ENCODE results near the gene C3AR1. TPM values are rescaled to one million over a fixed set of nuclear protein-coding genes. Genes with fewer than 3 reads are reported as not detected.
"Not testable (repeated sequence)": the region's sequence is repeated elsewhere in the genome, so short reads cannot be mapped to it uniquely, and the experiment has no call there.

C3AR1 gene
- total RNA-seq: 10 to 100 TPM; 21.2 to 25.5 TPM

DNA sequence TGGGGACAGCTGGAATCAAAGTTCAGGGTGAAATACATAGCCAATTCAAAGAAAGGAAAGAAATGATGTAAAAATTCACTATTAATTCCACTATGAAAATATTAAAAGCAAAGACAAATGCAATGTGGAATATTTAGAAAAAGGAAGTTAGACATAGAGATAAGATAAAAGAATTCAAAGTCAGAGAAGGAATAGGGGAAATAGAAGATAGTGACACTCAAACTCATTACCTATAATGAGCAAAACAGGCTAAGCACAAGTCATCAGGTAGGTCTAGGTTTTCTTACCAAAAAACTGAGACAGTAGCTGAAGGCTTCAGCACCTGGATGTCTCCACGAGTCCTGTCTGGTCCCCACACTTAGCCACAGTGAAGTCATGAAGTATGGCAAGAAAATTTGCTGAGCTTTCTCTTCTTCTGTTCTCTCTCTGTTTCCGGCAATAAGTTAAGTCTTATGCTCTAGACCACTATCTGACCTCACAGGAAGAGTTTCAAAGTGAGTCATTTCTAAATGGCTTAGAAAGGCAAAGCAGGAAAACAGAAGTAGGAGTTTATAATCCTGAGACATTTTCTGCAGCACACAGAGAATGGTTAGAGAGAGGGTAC is at the start of gene C3AR1:
Gene C3AR1 (minus strand): TSS at position 369 of the 604 bp plus-strand sequence. CDS start 6,174 bp downstream, outside the sequence.
- Histone ChIP-seq H3K27ac (peak within 1 kb of the TSS in 1 of 2 donors; percentile 34), H3K4me3 (peak within 1 kb of the TSS; percentile 28), H3K9me3 (no peaks in the 10 kb centered on the region), H3K36me3 (no peaks in the 10 kb centered on the region), H3K4me1 (ENCODE audit: control insufficient read depth in 1 of 2, low read depth in 2 of 2) (no peaks in the 10 kb centered on the region), H3K27me3 (replicated peaks; ENCODE audit: insufficient read depth) (no peaks in the 10 kb centered on the region)
- peak; percentile 32 for ATAC-seq (ENCODE audit: insufficient number of reproducible peaks, low FRiP score, low read depth)
- TF ChIP-seq, protein P1, sequence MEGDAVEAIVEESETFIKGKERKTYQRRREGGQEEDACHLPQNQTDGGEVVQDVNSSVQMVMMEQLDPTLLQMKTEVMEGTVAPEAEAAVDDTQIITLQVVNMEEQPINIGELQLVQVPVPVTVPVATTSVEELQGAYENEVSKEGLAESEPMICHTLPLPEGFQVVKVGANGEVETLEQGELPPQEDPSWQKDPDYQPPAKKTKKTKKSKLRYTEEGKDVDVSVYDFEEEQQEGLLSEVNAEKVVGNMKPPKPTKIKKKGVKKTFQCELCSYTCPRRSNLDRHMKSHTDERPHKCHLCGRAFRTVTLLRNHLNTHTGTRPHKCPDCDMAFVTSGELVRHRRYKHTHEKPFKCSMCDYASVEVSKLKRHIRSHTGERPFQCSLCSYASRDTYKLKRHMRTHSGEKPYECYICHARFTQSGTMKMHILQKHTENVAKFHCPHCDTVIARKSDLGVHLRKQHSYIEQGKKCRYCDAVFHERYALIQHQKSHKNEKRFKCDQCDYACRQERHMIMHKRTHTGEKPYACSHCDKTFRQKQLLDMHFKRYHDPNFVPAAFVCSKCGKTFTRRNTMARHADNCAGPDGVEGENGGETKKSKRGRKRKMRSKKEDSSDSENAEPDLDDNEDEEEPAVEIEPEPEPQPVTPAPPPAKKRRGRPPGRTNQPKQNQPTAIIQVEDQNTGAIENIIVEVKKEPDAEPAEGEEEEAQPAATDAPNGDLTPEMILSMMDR (IDR thresholded peaks at IDR 0.05): no peak
- DNase-seq (ENCODE audit: low spot score): no peak

DNA sequence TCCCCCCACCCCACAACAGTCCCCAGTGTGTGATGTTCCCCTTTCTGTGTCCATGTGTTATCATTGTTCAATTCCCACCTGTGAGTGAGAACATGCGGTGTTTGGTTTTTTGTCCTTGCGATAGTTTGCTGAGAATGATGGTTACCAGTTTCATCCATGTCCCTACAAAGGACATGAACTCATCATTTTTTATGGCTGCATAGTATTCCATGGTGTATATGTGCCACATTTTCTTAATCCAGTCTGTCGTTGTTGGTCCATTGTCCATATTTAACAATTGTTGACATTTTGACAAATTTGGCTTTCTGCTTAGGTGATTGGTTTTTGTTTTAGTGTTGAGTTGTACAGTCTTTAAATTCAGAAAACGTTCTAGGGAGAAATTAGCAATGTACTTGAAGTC is 47.0 kb upstream of the C3AR1 start:
- DNase-seq (ENCODE audit: low spot score); H3K36me3 ChIP-seq; H3K27me3 ChIP-seq (replicated peaks; ENCODE audit: insufficient read depth); H3K4me3 ChIP-seq; H3K27ac ChIP-seq; ATAC-seq (ENCODE audit: insufficient number of reproducible peaks, low FRiP score, low read depth); H3K4me1 ChIP-seq (ENCODE audit: control insufficient read depth in 1 of 2, low read depth in 2 of 2); H3K9me3 ChIP-seq: not testable (repeated sequence)

DNA sequence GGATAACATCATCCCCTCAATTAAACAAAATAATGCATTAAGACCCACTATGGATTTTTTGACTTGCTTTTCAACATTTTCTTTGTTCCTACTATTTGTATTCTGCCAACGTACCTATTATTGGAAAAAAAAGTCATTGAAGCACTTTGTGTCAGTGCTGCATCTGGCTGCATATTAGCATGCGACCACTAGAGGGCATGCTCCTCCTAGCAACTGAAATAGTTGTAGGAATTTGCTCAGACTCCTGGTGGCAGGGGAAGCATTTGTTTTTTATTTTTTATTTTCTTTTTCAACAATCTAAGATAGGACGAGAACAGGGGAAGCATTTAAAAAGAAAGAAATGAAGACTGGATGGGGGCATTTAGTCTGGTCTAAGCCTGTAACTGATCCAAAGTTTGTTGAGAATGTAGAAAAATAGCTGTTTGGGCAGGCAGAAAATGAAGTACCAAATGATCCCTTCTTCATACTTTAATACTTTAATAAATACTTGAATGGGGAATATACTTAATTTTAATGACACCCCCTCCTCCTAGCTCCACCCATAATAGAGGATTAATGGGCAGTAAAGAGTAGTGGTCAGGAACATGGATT is 42.7 kb upstream of the C3AR1 start:
- H3K9me3 ChIP-seq: no peaks in the 10 kb centered on the region
- H3K27me3 ChIP-seq (replicated peaks; ENCODE audit: insufficient read depth): no peaks in the 10 kb centered on the region
- H3K4me1 ChIP-seq (ENCODE audit: control insufficient read depth in 1 of 2, low read depth in 2 of 2): no peaks in the 10 kb centered on the region
- no peak overlapping the region for H3K27ac ChIP-seq
- DNase-seq (ENCODE audit: low spot score) (peak; percentile 39), ATAC-seq (ENCODE audit: insufficient number of reproducible peaks, low FRiP score, low read depth) (no peak)
- H3K36me3 ChIP-seq: no peaks in the 10 kb centered on the region
- no peak overlapping the region for H3K4me3 ChIP-seq
- TF ChIP-seq, protein P1 (IDR thresholded peaks at IDR 0.05): peak; percentile 96

DNA sequence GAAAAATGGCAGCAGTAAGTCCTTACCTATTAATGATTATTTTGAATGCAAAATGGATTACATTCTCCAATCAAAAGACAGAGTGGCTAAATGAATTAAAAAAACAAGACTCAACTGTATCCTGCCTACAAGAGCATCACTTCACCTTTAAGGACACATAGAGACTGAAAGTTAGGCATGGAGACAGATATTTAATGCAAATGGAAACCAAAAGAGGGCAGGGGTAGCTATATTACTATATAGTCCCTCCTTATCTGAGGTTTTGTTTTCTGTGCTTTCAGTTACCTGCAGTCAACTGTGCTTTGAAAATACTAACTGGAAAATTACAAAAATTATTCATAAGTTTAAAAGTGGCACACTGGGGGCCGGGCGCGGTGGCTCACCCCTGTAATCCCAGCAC is 33.1 kb upstream of the C3AR1 start:
- TF ChIP-seq, protein P1 (IDR thresholded peaks at IDR 0.05): no peak
- no peak overlapping the region for H3K27ac ChIP-seq
- no peaks in the 10 kb centered on the region for H3K27me3 ChIP-seq (replicated peaks; ENCODE audit: insufficient read depth)
- no peak for ATAC-seq (ENCODE audit: insufficient number of reproducible peaks, low FRiP score, low read depth)
- H3K36me3 ChIP-seq: peaks cover 28% of the 10 kb centered on the region
- H3K9me3 ChIP-seq: no peaks in the 10 kb centered on the region
- no peak for DNase-seq (ENCODE audit: low spot score)
- no peak overlapping the region for H3K4me3 ChIP-seq
- no peaks in the 10 kb centered on the region for H3K4me1 ChIP-seq (ENCODE audit: control insufficient read depth in 1 of 2, low read depth in 2 of 2)

DNA sequence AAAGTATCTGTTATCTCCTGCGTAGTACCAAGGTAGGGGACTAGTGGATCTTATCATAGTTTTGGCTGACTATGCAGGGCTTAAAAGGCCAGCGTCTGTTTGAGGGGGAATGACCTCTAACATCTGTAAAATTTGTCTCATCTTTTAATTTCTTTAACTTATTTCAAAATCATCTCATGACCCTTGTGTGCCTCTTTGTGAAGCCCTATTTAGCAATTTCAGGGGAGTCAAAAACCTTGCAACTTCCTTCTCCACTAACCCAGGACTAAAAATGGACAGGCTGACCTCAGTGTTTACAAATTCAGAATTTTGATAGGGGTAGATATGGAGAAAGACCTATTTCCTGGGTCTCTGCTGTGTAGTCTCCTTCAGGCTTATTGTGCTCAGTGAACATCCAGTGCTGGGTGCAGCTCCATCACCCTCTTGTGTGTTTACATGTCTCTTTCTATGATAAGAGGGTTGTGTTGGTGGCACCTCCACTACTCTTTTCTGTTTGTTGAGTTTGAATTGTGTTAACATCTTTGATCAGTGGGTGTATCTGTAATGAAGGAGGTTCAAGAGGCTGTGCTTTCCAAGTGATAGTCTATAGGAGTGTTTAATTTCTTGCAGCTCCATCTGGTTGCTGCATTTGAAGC is 30.2 kb upstream of the C3AR1 start:
- H3K27ac ChIP-seq: no peak overlapping the region
- no peaks in the 10 kb centered on the region for H3K9me3 ChIP-seq
- no peaks in the 10 kb centered on the region for H3K4me1 ChIP-seq (ENCODE audit: control insufficient read depth in 1 of 2, low read depth in 2 of 2)
- no peaks in the 10 kb centered on the region for H3K27me3 ChIP-seq (replicated peaks; ENCODE audit: insufficient read depth)
- no peak overlapping the region for H3K4me3 ChIP-seq
- peaks cover 49% of the 10 kb centered on the region for H3K36me3 ChIP-seq
- no peak for DNase-seq (ENCODE audit: low spot score)
- no peak for ATAC-seq (ENCODE audit: insufficient number of reproducible peaks, low FRiP score, low read depth)
- TF ChIP-seq, protein P1 (IDR thresholded peaks at IDR 0.05): no peak
